ENCODE results near the gene ADAMTS17. TPM values are rescaled to one million over a fixed set of nuclear protein-coding genes. Genes with fewer than 3 reads are reported as not detected.

ADAMTS17 gene
- total RNA-seq, 4 donors from 2014 or later: 5.0 to 16.2 (median 11.6) TPM

GRCh38 chr15:100298257-100298656, 43.5 kb downstream of the ADAMTS17 start:
- Histone ChIP-seq H3K4me1 (no peaks in the 10 kb centered on the region), H3K27me3 (no peaks in the 10 kb centered on the region), H3K27ac (no peak overlapping the region), H3K9me3 (peaks cover 0 to 4% (median 0%) of the 10 kb centered on the region in 3 donors), H3K36me3 (no peaks in the 10 kb centered on the region), H3K4me3 (no peak overlapping the region)
- intact Hi-C loops (cut with DNase I; ENCODE audit: low total_unique reads): no loop called here
- in situ Hi-C loops (cut with MboI; ENCODE audit: low sequenced_read_pairs in 4 of 4): no loop called here
- ATAC-seq (no peak), DNase-seq (no peak)
- TF ChIP-seq POLR2A (IDR thresholded peaks at IDR 0.05): no peak
- TF ChIP-seq, protein P1, sequence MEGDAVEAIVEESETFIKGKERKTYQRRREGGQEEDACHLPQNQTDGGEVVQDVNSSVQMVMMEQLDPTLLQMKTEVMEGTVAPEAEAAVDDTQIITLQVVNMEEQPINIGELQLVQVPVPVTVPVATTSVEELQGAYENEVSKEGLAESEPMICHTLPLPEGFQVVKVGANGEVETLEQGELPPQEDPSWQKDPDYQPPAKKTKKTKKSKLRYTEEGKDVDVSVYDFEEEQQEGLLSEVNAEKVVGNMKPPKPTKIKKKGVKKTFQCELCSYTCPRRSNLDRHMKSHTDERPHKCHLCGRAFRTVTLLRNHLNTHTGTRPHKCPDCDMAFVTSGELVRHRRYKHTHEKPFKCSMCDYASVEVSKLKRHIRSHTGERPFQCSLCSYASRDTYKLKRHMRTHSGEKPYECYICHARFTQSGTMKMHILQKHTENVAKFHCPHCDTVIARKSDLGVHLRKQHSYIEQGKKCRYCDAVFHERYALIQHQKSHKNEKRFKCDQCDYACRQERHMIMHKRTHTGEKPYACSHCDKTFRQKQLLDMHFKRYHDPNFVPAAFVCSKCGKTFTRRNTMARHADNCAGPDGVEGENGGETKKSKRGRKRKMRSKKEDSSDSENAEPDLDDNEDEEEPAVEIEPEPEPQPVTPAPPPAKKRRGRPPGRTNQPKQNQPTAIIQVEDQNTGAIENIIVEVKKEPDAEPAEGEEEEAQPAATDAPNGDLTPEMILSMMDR (IDR thresholded peaks at IDR 0.05 in 4 of 5, conservative IDR thresholded peaks at IDR 0.05 in 1 of 5): no peak

- Histone ChIP-seq H3K27ac (no peak overlapping the region), H3K4me1 (no peaks in the 10 kb centered on the region), H3K27me3 (no peaks in the 10 kb centered on the region), H3K4me3 (no peak overlapping the region), H3K9me3 (peaks cover 0 to 4% (median 0%) of the 10 kb centered on the region in 3 donors), H3K36me3 (no peaks in the 10 kb centered on the region)
- DNase-seq: no peak
- TF ChIP-seq POLR2A (IDR thresholded peaks at IDR 0.05): no peak
- TF ChIP-seq, protein P1 (IDR thresholded peaks at IDR 0.05 in 4 of 5, conservative IDR thresholded peaks at IDR 0.05 in 1 of 5): no peak
- intact Hi-C loops (cut with DNase I; ENCODE audit: low total_unique reads): no loop called here
- ATAC-seq: no peak
- in situ Hi-C loops (cut with MboI; ENCODE audit: low sequenced_read_pairs in 4 of 4): no loop called here
Observed at GRCh38 chr15:100297812-100298211, 44.0 kb downstream of the ADAMTS17 start.

- peaks cover 0 to 4% (median 0%) of the 10 kb centered on the region in 3 donors for H3K9me3 ChIP-seq
- DNase-seq (no peak), ATAC-seq (no peak)
- H3K4me3 ChIP-seq: no peak overlapping the region
- intact Hi-C loops (cut with DNase I; ENCODE audit: low total_unique reads) (no loop called here), in situ Hi-C loops (cut with MboI; ENCODE audit: low sequenced_read_pairs in 4 of 4) (no loop called here)
- H3K27ac ChIP-seq: no peak overlapping the region
- no peaks in the 10 kb centered on the region for H3K36me3 ChIP-seq
- H3K27me3 ChIP-seq: no peaks in the 10 kb centered on the region
- no peaks in the 10 kb centered on the region for H3K4me1 ChIP-seq
- no peak for TF ChIP-seq POLR2A (IDR thresholded peaks at IDR 0.05)
- TF ChIP-seq, protein P1 (IDR thresholded peaks at IDR 0.05 in 4 of 5, conservative IDR thresholded peaks at IDR 0.05 in 1 of 5): no peak
Observed at GRCh38 chr15:100295939-100296565, 45.7 kb downstream of the ADAMTS17 start.

- ATAC-seq (no peak), DNase-seq (no peak)
- Histone ChIP-seq H3K9me3 (no peaks in the 10 kb centered on the region), H3K4me3 (no peak overlapping the region), H3K4me1 (peaks cover 0 to 7% of the 10 kb centered on the region in 2 donors), H3K27me3 (no peaks in the 10 kb centered on the region), H3K36me3 (no peaks in the 10 kb centered on the region), H3K27ac (no peak overlapping the region)
- in situ Hi-C loops (cut with MboI; ENCODE audit: low sequenced_read_pairs in 4 of 4): no loop called here
- intact Hi-C loops (cut with DNase I; ENCODE audit: low total_unique reads): no loop called here
- no peak for TF ChIP-seq POLR2A (IDR thresholded peaks at IDR 0.05)
- TF ChIP-seq, protein P1 (IDR thresholded peaks at IDR 0.05 in 4 of 5, conservative IDR thresholded peaks at IDR 0.05 in 1 of 5): no peak
Observed at GRCh38 chr15:100292010-100292409, 49.8 kb downstream of the ADAMTS17 start.

- H3K9me3 ChIP-seq: no peaks in the 10 kb centered on the region
- no peaks in the 10 kb centered on the region for H3K27me3 ChIP-seq
- peaks cover 0 to 7% of the 10 kb centered on the region in 2 donors for H3K4me1 ChIP-seq
- no peak for TF ChIP-seq POLR2A (IDR thresholded peaks at IDR 0.05)
- TF ChIP-seq, protein P1 (IDR thresholded peaks at IDR 0.05 in 4 of 5, conservative IDR thresholded peaks at IDR 0.05 in 1 of 5): no peak
- H3K4me3 ChIP-seq: no peak overlapping the region
- in situ Hi-C loops (cut with MboI; ENCODE audit: low sequenced_read_pairs in 4 of 4): no loop called here
- ATAC-seq (no peak), DNase-seq (no peak)
- H3K27ac ChIP-seq: no peak overlapping the region
- H3K36me3 ChIP-seq: no peaks in the 10 kb centered on the region
- intact Hi-C loops (cut with DNase I; ENCODE audit: low total_unique reads): no loop called here
Observed at GRCh38 chr15:100291106-100291505, 50.7 kb downstream of the ADAMTS17 start.
